ENCODE results near the gene KIF15. TPM values are rescaled to one million over a fixed set of nuclear protein-coding genes. Genes with fewer than 3 reads are reported as not detected.

Gene KIF15
- polyA plus RNA-seq, 1 donor from 2014 or later, result 5.8 TPM

DNA sequence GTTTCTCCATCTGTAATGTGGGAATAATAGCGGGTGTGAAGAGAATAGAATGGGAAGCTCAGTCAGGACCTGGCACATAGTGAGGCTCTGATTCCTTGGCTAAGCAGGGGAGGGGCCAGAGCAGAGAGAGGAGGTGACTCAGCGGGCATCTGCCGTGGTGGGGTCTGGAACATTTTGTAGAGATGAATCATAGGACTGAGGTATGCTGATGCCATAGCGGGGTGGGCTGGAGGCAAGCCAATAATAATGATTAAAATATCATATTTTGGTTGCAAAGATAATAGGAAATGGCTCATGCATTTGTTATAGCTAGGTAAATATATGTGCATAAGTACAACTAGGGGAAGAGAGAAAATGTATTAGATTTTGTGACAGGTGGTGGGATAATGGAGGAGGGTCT, 124.0 kb downstream of the KIF15 start:
- Histone ChIP-seq H3K4me3 (ENCODE audit: low read length) (no peak overlapping the region), H3K27me3 (ENCODE audit: insufficient read depth, low read depth, low read length) (no peaks in the 10 kb centered on the region), H3K79me2 (replicated peaks; ENCODE audit: insufficient read depth, low read length) (no peaks in the 10 kb centered on the region), H3K4me2 (ENCODE audit: low read length) (no peak overlapping the region), H3K27ac (ENCODE audit: low read length) (no peak overlapping the region), H3F3A (ENCODE audit: insufficient read depth, low read length, poor library complexity, severe bottlenecking) (no peaks in the 10 kb centered on the region), H4K20me1 (ENCODE audit: insufficient read depth) (no peaks in the 10 kb centered on the region), H3K9me3 (ENCODE audit: low read length) (no peaks in the 10 kb centered on the region), H2AFZ (ENCODE audit: low read depth, low read length) (no peak overlapping the region), H3K9ac (ENCODE audit: low read length) (no peak overlapping the region), H3K9me2 (ENCODE audit: insufficient read depth, low read length) (no peaks in the 10 kb centered on the region), H3K36me3 (ENCODE audit: insufficient read depth, low read length) (no peaks in the 10 kb centered on the region)
- no peak for TF ChIP-seq POLR2AphosphoS5 (IDR thresholded peaks at IDR 0.05)
- TF ChIP-seq EP300 (conservative IDR thresholded peaks at IDR 0.05; ENCODE audit: poor library complexity, severe bottlenecking), result no peak
- TF ChIP-seq, protein P1, sequence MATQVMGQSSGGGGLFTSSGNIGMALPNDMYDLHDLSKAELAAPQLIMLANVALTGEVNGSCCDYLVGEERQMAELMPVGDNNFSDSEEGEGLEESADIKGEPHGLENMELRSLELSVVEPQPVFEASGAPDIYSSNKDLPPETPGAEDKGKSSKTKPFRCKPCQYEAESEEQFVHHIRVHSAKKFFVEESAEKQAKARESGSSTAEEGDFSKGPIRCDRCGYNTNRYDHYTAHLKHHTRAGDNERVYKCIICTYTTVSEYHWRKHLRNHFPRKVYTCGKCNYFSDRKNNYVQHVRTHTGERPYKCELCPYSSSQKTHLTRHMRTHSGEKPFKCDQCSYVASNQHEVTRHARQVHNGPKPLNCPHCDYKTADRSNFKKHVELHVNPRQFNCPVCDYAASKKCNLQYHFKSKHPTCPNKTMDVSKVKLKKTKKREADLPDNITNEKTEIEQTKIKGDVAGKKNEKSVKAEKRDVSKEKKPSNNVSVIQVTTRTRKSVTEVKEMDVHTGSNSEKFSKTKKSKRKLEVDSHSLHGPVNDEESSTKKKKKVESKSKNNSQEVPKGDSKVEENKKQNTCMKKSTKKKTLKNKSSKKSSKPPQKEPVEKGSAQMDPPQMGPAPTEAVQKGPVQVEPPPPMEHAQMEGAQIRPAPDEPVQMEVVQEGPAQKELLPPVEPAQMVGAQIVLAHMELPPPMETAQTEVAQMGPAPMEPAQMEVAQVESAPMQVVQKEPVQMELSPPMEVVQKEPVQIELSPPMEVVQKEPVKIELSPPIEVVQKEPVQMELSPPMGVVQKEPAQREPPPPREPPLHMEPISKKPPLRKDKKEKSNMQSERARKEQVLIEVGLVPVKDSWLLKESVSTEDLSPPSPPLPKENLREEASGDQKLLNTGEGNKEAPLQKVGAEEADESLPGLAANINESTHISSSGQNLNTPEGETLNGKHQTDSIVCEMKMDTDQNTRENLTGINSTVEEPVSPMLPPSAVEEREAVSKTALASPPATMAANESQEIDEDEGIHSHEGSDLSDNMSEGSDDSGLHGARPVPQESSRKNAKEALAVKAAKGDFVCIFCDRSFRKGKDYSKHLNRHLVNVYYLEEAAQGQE (IDR thresholded peaks at IDR 0.05; ENCODE audit: borderline replicate concordance), result no peak
- no peak for TF ChIP-seq EZH2 (IDR thresholded peaks at IDR 0.05; ENCODE audit: borderline replicate concordance, insufficient read depth, low read length, poor library complexity, severe bottlenecking)
- TF ChIP-seq RAD21 (conservative IDR thresholded peaks at IDR 0.05), result no peak
- TF ChIP-seq TAF1 (IDR thresholded peaks at IDR 0.05; ENCODE audit: low read depth), result no peak
- no peak for TF ChIP-seq SMC3 (conservative IDR thresholded peaks at IDR 0.05; ENCODE audit: poor library complexity)

DNA sequence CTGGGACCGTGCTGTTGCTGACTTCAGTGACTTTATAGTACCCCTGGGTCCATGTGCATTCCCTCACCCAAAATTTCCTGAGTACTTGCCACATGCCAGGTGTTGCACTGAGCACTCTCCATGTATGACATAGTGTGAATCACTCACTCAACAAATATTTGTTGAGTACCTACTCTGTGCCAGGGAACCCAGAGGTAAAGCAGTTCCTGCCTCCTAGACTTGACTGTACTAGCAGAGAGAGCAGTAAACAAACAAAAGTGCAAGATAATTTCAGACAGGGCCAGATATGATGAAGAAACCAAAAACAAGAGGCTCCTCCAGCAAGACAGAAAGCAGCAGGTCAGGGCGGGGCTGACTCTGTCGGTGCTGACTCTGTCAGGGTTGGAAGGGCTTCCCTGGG, 125.0 kb downstream of the KIF15 start:
- no peaks in the 10 kb centered on the region for H4K20me1 ChIP-seq (ENCODE audit: insufficient read depth)
- no peak overlapping the region for H3K9ac ChIP-seq (ENCODE audit: low read length)
- no peak overlapping the region for H3K4me2 ChIP-seq (ENCODE audit: low read length)
- H3K9me3 ChIP-seq (ENCODE audit: low read length), result no peaks in the 10 kb centered on the region
- H2AFZ ChIP-seq (ENCODE audit: low read depth, low read length), result no peak overlapping the region
- no peaks in the 10 kb centered on the region for H3K36me3 ChIP-seq (ENCODE audit: insufficient read depth, low read length)
- TF ChIP-seq, protein P2, sequence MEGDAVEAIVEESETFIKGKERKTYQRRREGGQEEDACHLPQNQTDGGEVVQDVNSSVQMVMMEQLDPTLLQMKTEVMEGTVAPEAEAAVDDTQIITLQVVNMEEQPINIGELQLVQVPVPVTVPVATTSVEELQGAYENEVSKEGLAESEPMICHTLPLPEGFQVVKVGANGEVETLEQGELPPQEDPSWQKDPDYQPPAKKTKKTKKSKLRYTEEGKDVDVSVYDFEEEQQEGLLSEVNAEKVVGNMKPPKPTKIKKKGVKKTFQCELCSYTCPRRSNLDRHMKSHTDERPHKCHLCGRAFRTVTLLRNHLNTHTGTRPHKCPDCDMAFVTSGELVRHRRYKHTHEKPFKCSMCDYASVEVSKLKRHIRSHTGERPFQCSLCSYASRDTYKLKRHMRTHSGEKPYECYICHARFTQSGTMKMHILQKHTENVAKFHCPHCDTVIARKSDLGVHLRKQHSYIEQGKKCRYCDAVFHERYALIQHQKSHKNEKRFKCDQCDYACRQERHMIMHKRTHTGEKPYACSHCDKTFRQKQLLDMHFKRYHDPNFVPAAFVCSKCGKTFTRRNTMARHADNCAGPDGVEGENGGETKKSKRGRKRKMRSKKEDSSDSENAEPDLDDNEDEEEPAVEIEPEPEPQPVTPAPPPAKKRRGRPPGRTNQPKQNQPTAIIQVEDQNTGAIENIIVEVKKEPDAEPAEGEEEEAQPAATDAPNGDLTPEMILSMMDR (IDR thresholded peaks at IDR 0.05; ENCODE audit: poor library complexity, severe bottlenecking), result no peak
- TF ChIP-seq MXI1 (conservative IDR thresholded peaks at IDR 0.05; ENCODE audit: poor library complexity, severe bottlenecking) (no peak), POLR2AphosphoS5 (IDR thresholded peaks at IDR 0.05) (no peak), EP300 (conservative IDR thresholded peaks at IDR 0.05; ENCODE audit: poor library complexity, severe bottlenecking) (no peak), TAF1 (IDR thresholded peaks at IDR 0.05; ENCODE audit: low read depth) (no peak), EZH2 (IDR thresholded peaks at IDR 0.05; ENCODE audit: borderline replicate concordance, insufficient read depth, low read length, poor library complexity, severe bottlenecking) (no peak), RAD21 (conservative IDR thresholded peaks at IDR 0.05) (no peak)
- TF ChIP-seq, protein P1 (IDR thresholded peaks at IDR 0.05; ENCODE audit: borderline replicate concordance), result no peak
- no peaks in the 10 kb centered on the region for H3K9me2 ChIP-seq (ENCODE audit: insufficient read depth, low read length)
- no peak overlapping the region for H3K27ac ChIP-seq (ENCODE audit: low read length)
- no peak overlapping the region for H3K4me3 ChIP-seq (ENCODE audit: low read length)
- no peaks in the 10 kb centered on the region for H3K27me3 ChIP-seq (ENCODE audit: insufficient read depth, low read depth, low read length)
- no peaks in the 10 kb centered on the region for H3F3A ChIP-seq (ENCODE audit: insufficient read depth, low read length, poor library complexity, severe bottlenecking)
- no peaks in the 10 kb centered on the region for H3K79me2 ChIP-seq (replicated peaks; ENCODE audit: insufficient read depth, low read length)

Data from neural cell (in vitro differentiated cells).